GM18517 (cell line): ENCODE measurements around the gene TAOK1.

Experiments used
- ATAC-seq: cut with Tn5 transposase; IDR thresholded peaks from one replicate; pipeline ENCODE4 v1.9.1; 2021; ENCODE audit warnings: mild to moderate bottlenecking, moderate library complexity; ENCODE audit not compliant: unreplicated experiment

TAOK1 gene

GRCh38 chr17:29593591-29594518 is 203.7 kb downstream of the TAOK1 start:
- ATAC-seq, result no peak

GRCh38 chr17:29594519-29595090 is 204.4 kb downstream of the TAOK1 start:
- no peak for ATAC-seq

GRCh38 chr17:29595107-29595942 is 205.2 kb downstream of the TAOK1 start:
- ATAC-seq, result no peak

- ATAC-seq, result no peak
Observed at GRCh38 chr17:29595943-29596774, 206.0 kb downstream of the TAOK1 start.

- ATAC-seq, result no peak
Observed at GRCh38 chr17:29596811-29597210, 206.6 kb downstream of the TAOK1 start.

- no peak for ATAC-seq
Observed at GRCh38 chr17:29597361-29598172, 207.4 kb downstream of the TAOK1 start.
